GM21723 (cell line): ENCODE results near the gene TCF4.

Source experiments
- ATAC-seq: cut with Tn5 transposase; IDR thresholded peaks from one replicate; pipeline ENCODE4 v1.9.1; 2021; ENCODE audit warnings: mild to moderate bottlenecking, moderate library complexity; ENCODE audit not compliant: unreplicated experiment

Gene TCF4

GRCh38 chr18:55418439-55418838, 169.6 kb downstream of the TCF4 start:
- no peak for ATAC-seq

GRCh38 chr18:55416791-55417190, 171.2 kb downstream of the TCF4 start:
- no peak for ATAC-seq

GRCh38 chr18:55415258-55415871, 172.6 kb downstream of the TCF4 start:
- peak; percentile 91 for ATAC-seq

GRCh38 chr18:55414475-55414874, 173.5 kb downstream of the TCF4 start:
- ATAC-seq = no peak

- ATAC-seq = no peak
These were observed 174.5 kb downstream of the TCF4 start for GRCh38 chr18:55413474-55413873.

- ATAC-seq = no peak
These were observed 180.0 kb downstream of the TCF4 start for GRCh38 chr18:55407774-55408535.

- no peak for ATAC-seq
These were observed 180.8 kb downstream of the TCF4 start for GRCh38 chr18:55407191-55407590.

GRCh38 chr18:55406451-55406991, 181.5 kb downstream of the TCF4 start:
- no peak for ATAC-seq

GRCh38 chr18:55405893-55406406, 182.0 kb downstream of the TCF4 start:
- ATAC-seq = no peak

- no peak for ATAC-seq
These were observed 182.5 kb downstream of the TCF4 start for GRCh38 chr18:55405475-55405874.

- no peak for ATAC-seq
These were observed 183.0 kb downstream of the TCF4 start for GRCh38 chr18:55404832-55405465.

GRCh38 chr18:55404136-55404830, 183.7 kb downstream of the TCF4 start:
- no peak for ATAC-seq

- no peak for ATAC-seq
These were observed 184.5 kb downstream of the TCF4 start for GRCh38 chr18:55403421-55403949.

- no peak for ATAC-seq
These were observed 185.1 kb downstream of the TCF4 start for GRCh38 chr18:55402731-55403405.

GRCh38 chr18:55401638-55402191, 186.3 kb downstream of the TCF4 start:
- ATAC-seq = no peak

GRCh38 chr18:55400590-55401541, 187.1 kb downstream of the TCF4 start:
- no peak for ATAC-seq

- ATAC-seq = no peak
These were observed 187.9 kb downstream of the TCF4 start for GRCh38 chr18:55400081-55400480.

- ATAC-seq = no peak
These were observed 189.1 kb downstream of the TCF4 start for GRCh38 chr18:55398858-55399257.

GRCh38 chr18:55396979-55397378, 191.0 kb downstream of the TCF4 start:
- no peak for ATAC-seq
